ENCODE results near the gene LSM4.
A peak's percentile ranks its signal among the peaks of the same experiment; 100 is the strongest.

Gene LSM4

GRCh38 chr19:18280247-18281081 lies 42.4 kb downstream of the LSM4 start:
- Histone ChIP-seq H3K27ac (ENCODE audit: low read length) (peak overlapping the region; percentile 99), H3K27me3 (ENCODE audit: low read depth, low read length) (no peaks in the 10 kb centered on the region), H3K36me3 (ENCODE audit: control insufficient read depth in 1 of 2, insufficient read depth in 2 of 2, low read length in 2 of 2) (peaks cover 12 to 16% of the 10 kb centered on the region in 2 donors), H3K4me1 (ENCODE audit: control insufficient read depth in 1 of 2, insufficient read depth in 2 of 2, low read length in 2 of 2) (peaks cover 22 to 48% of the 10 kb centered on the region in 2 donors), H3K9me3 (ENCODE audit: control insufficient read depth in 1 of 2, low read length in 2 of 2) (no peaks in the 10 kb centered on the region), H3K4me3 (ENCODE audit: low read depth in 1 of 2, low read length in 2 of 2) (peak overlapping the region; percentile 84 to 98)

- Histone ChIP-seq H3K4me3 (ENCODE audit: low read depth in 1 of 2, low read length in 2 of 2) (peak overlapping the region; percentile 84 to 98), H3K27me3 (ENCODE audit: low read depth, low read length) (no peaks in the 10 kb centered on the region), H3K36me3 (ENCODE audit: control insufficient read depth in 1 of 2, insufficient read depth in 2 of 2, low read length in 2 of 2) (peaks cover 14 to 16% of the 10 kb centered on the region in 2 donors), H3K27ac (ENCODE audit: low read length) (peak overlapping the region; percentile 99), H3K4me1 (ENCODE audit: control insufficient read depth in 1 of 2, insufficient read depth in 2 of 2, low read length in 2 of 2) (peaks cover 26 to 55% of the 10 kb centered on the region in 2 donors), H3K9me3 (ENCODE audit: control insufficient read depth in 1 of 2, low read length in 2 of 2) (no peaks in the 10 kb centered on the region)
Observed at GRCh38 chr19:18279516-18280246, 43.2 kb downstream of the LSM4 start.

GRCh38 chr19:18279266-18279515 lies 43.7 kb downstream of the LSM4 start:
- Histone ChIP-seq H3K4me3 (ENCODE audit: low read depth in 1 of 2, low read length in 2 of 2) (peak overlapping the region; percentile 84 to 98), H3K36me3 (ENCODE audit: control insufficient read depth in 1 of 2, insufficient read depth in 2 of 2, low read length in 2 of 2) (peaks cover 14 to 16% of the 10 kb centered on the region in 2 donors), H3K4me1 (ENCODE audit: control insufficient read depth in 1 of 2, insufficient read depth in 2 of 2, low read length in 2 of 2) (peaks cover 29 to 60% of the 10 kb centered on the region in 2 donors), H3K9me3 (ENCODE audit: control insufficient read depth in 1 of 2, low read length in 2 of 2) (no peaks in the 10 kb centered on the region), H3K27ac (ENCODE audit: low read length) (peak overlapping the region; percentile 99), H3K27me3 (ENCODE audit: low read depth, low read length) (no peaks in the 10 kb centered on the region)

- Histone ChIP-seq H3K4me1 (ENCODE audit: control insufficient read depth in 1 of 2, insufficient read depth in 2 of 2, low read length in 2 of 2) (peaks cover 29 to 61% of the 10 kb centered on the region in 2 donors), H3K9me3 (ENCODE audit: control insufficient read depth in 1 of 2, low read length in 2 of 2) (no peaks in the 10 kb centered on the region), H3K27ac (ENCODE audit: low read length) (peak overlapping the region; percentile 99), H3K36me3 (ENCODE audit: control insufficient read depth in 1 of 2, insufficient read depth in 2 of 2, low read length in 2 of 2) (peaks cover 14 to 16% of the 10 kb centered on the region in 2 donors), H3K4me3 (ENCODE audit: low read depth in 1 of 2, low read length in 2 of 2) (peak overlapping the region; percentile 84 to 98), H3K27me3 (ENCODE audit: low read depth, low read length) (no peaks in the 10 kb centered on the region)
Observed at GRCh38 chr19:18278521-18279265, 44.2 kb downstream of the LSM4 start.

GRCh38 chr19:18274781-18275356 lies 48.0 kb downstream of the LSM4 start:
- Histone ChIP-seq H3K4me1 (ENCODE audit: control insufficient read depth in 1 of 2, insufficient read depth in 2 of 2, low read length in 2 of 2) (peaks cover 22 to 49% of the 10 kb centered on the region in 2 donors), H3K9me3 (ENCODE audit: control insufficient read depth in 1 of 2, low read length in 2 of 2) (no peaks in the 10 kb centered on the region), H3K27me3 (ENCODE audit: low read depth, low read length) (no peaks in the 10 kb centered on the region), H3K27ac (ENCODE audit: low read length) (peak overlapping the region; percentile 80), H3K36me3 (ENCODE audit: control insufficient read depth in 1 of 2, insufficient read depth in 2 of 2, low read length in 2 of 2) (peaks cover 11 to 14% of the 10 kb centered on the region in 2 donors), H3K4me3 (ENCODE audit: low read depth in 1 of 2, low read length in 2 of 2) (peak overlapping the region in 1 of 2 donors; percentile 37)

GRCh38 chr19:18274219-18274780 lies 48.6 kb downstream of the LSM4 start, which contains the start of gene IQCN:
Gene IQCN (minus strand): TSS chr19:18274452. CDS start chr19:18269478, 4,974 bp downstream.
- Histone ChIP-seq H3K27ac (ENCODE audit: low read length) (peak within 1 kb of the TSS; percentile 80), H3K4me1 (ENCODE audit: control insufficient read depth in 1 of 2, insufficient read depth in 2 of 2, low read length in 2 of 2) (peaks cover 22 to 49% of the 10 kb centered on the region in 2 donors), H3K4me3 (ENCODE audit: low read depth in 1 of 2, low read length in 2 of 2) (peak within 1 kb of the TSS in 1 of 2 donors; percentile 37), H3K36me3 (ENCODE audit: control insufficient read depth in 1 of 2, insufficient read depth in 2 of 2, low read length in 2 of 2) (peaks cover 10 to 14% of the 10 kb centered on the region in 2 donors), H3K27me3 (ENCODE audit: low read depth, low read length) (no peaks in the 10 kb centered on the region), H3K9me3 (ENCODE audit: control insufficient read depth in 1 of 2, low read length in 2 of 2) (no peaks in the 10 kb centered on the region)

GRCh38 chr19:18273561-18274218 lies 49.2 kb downstream of the LSM4 start:
- Histone ChIP-seq H3K4me1 (ENCODE audit: control insufficient read depth in 1 of 2, insufficient read depth in 2 of 2, low read length in 2 of 2) (peaks cover 17 to 43% of the 10 kb centered on the region in 2 donors), H3K36me3 (ENCODE audit: control insufficient read depth in 1 of 2, insufficient read depth in 2 of 2, low read length in 2 of 2) (peaks cover 4 to 9% of the 10 kb centered on the region in 2 donors), H3K9me3 (ENCODE audit: control insufficient read depth in 1 of 2, low read length in 2 of 2) (no peaks in the 10 kb centered on the region), H3K4me3 (ENCODE audit: low read depth in 1 of 2, low read length in 2 of 2) (no peak overlapping the region), H3K27me3 (ENCODE audit: low read depth, low read length) (no peaks in the 10 kb centered on the region), H3K27ac (ENCODE audit: low read length) (no peak overlapping the region)

- Histone ChIP-seq H3K27ac (ENCODE audit: low read length) (no peak overlapping the region), H3K4me3 (ENCODE audit: low read depth in 1 of 2, low read length in 2 of 2) (no peak overlapping the region), H3K27me3 (ENCODE audit: low read depth, low read length) (no peaks in the 10 kb centered on the region), H3K4me1 (ENCODE audit: control insufficient read depth in 1 of 2, insufficient read depth in 2 of 2, low read length in 2 of 2) (peaks cover 11 to 23% of the 10 kb centered on the region in 2 donors), H3K9me3 (ENCODE audit: control insufficient read depth in 1 of 2, low read length in 2 of 2) (no peaks in the 10 kb centered on the region), H3K36me3 (ENCODE audit: control insufficient read depth in 1 of 2, insufficient read depth in 2 of 2, low read length in 2 of 2) (peaks cover 3 to 18% of the 10 kb centered on the region in 2 donors)
Observed at GRCh38 chr19:18271433-18271841, 51.4 kb downstream of the LSM4 start.

GRCh38 chr19:18270326-18270725 lies 52.5 kb downstream of the LSM4 start:
- Histone ChIP-seq H3K36me3 (ENCODE audit: control insufficient read depth in 1 of 2, insufficient read depth in 2 of 2, low read length in 2 of 2) (peaks cover 5 to 29% of the 10 kb centered on the region in 2 donors), H3K27me3 (ENCODE audit: low read depth, low read length) (no peaks in the 10 kb centered on the region), H3K4me3 (ENCODE audit: low read depth in 1 of 2, low read length in 2 of 2) (no peak overlapping the region), H3K27ac (ENCODE audit: low read length) (no peak overlapping the region), H3K4me1 (ENCODE audit: control insufficient read depth in 1 of 2, insufficient read depth in 2 of 2, low read length in 2 of 2) (peaks cover 6 to 12% of the 10 kb centered on the region in 2 donors), H3K9me3 (ENCODE audit: control insufficient read depth in 1 of 2, low read length in 2 of 2) (no peaks in the 10 kb centered on the region)

GRCh38 chr19:18269070-18269723 lies 53.7 kb downstream of the LSM4 start:
- H3K27me3 ChIP-seq (ENCODE audit: low read depth, low read length) = no peaks in the 10 kb centered on the region
- peaks cover 9 to 40% of the 10 kb centered on the region in 2 donors for H3K36me3 ChIP-seq (ENCODE audit: control insufficient read depth in 1 of 2, insufficient read depth in 2 of 2, low read length in 2 of 2)
- H3K9me3 ChIP-seq (ENCODE audit: control insufficient read depth in 1 of 2, low read length in 2 of 2) = no peaks in the 10 kb centered on the region

More at GRCh38 chr19:18269070-18269723, 53.7 kb downstream of the LSM4 start:
- Histone ChIP-seq H3K27ac (ENCODE audit: low read length) (no peak overlapping the region), H3K4me1 (ENCODE audit: control insufficient read depth in 1 of 2, insufficient read depth in 2 of 2, low read length in 2 of 2) (peaks cover 0 to under 1% of the 10 kb centered on the region in 2 donors), H3K4me3 (ENCODE audit: low read depth in 1 of 2, low read length in 2 of 2) (no peak overlapping the region)

Data from muscle layer of duodenum (tissue), 2 donors.